HFF-Myc (cell line): ENCODE measurements around the gene ZDHHC22.

Source experiments
- DNase-seq: peaks from one replicate; pipeline ENCODE4 v3.0.0-alpha.2; 2011; ENCODE audit warnings: low read depth; ENCODE audit errors: extremely low read depth
- H3K4me3 ChIP-seq: replicated peaks from 2 replicates; pipeline ENCODE4 v1.5.1; 2011; ENCODE audit warnings: low read depth, mild to moderate bottlenecking, control low read depth, low read length
- TF ChIP-seq, protein P1 (sequence below): IDR thresholded peaks from 2 replicates; pipeline ENCODE4 v1.5.1; 2012; ENCODE audit warnings: mild to moderate bottlenecking, low read depth, low read length, control low read depth; ENCODE audit errors: missing control alignments

The ZDHHC22 gene

DNA sequence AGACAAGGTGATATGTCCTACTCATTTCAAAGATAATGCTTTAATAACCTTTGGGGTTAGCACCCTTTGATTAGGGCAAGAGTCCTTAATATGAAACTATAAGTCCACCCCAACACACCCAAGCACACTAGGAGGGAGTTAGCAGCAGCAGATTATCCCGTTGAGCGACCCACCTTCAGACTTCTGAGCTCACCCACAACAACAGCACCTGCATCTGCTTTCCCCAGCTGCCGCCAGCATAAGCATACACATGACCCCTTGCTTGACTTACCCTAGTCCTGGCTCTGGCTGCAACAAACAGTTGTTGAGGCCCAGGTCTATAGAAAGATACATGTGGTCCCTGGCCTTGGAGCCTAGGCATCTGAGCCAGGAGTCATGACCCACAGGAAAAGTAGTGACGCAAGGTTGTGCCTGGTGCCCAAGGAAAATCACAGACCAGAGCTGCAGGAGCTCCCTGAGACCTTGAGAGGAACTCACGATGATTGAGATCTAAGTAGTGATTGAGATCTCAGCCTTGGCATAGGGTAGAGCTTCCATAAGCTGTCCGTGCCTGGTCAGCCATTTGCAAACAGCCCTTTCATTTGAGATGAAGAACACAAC, 19.0 kb downstream of the ZDHHC22 start:
- no peak for DNase-seq
- TF ChIP-seq, protein P1, sequence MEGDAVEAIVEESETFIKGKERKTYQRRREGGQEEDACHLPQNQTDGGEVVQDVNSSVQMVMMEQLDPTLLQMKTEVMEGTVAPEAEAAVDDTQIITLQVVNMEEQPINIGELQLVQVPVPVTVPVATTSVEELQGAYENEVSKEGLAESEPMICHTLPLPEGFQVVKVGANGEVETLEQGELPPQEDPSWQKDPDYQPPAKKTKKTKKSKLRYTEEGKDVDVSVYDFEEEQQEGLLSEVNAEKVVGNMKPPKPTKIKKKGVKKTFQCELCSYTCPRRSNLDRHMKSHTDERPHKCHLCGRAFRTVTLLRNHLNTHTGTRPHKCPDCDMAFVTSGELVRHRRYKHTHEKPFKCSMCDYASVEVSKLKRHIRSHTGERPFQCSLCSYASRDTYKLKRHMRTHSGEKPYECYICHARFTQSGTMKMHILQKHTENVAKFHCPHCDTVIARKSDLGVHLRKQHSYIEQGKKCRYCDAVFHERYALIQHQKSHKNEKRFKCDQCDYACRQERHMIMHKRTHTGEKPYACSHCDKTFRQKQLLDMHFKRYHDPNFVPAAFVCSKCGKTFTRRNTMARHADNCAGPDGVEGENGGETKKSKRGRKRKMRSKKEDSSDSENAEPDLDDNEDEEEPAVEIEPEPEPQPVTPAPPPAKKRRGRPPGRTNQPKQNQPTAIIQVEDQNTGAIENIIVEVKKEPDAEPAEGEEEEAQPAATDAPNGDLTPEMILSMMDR = no peak

DNA sequence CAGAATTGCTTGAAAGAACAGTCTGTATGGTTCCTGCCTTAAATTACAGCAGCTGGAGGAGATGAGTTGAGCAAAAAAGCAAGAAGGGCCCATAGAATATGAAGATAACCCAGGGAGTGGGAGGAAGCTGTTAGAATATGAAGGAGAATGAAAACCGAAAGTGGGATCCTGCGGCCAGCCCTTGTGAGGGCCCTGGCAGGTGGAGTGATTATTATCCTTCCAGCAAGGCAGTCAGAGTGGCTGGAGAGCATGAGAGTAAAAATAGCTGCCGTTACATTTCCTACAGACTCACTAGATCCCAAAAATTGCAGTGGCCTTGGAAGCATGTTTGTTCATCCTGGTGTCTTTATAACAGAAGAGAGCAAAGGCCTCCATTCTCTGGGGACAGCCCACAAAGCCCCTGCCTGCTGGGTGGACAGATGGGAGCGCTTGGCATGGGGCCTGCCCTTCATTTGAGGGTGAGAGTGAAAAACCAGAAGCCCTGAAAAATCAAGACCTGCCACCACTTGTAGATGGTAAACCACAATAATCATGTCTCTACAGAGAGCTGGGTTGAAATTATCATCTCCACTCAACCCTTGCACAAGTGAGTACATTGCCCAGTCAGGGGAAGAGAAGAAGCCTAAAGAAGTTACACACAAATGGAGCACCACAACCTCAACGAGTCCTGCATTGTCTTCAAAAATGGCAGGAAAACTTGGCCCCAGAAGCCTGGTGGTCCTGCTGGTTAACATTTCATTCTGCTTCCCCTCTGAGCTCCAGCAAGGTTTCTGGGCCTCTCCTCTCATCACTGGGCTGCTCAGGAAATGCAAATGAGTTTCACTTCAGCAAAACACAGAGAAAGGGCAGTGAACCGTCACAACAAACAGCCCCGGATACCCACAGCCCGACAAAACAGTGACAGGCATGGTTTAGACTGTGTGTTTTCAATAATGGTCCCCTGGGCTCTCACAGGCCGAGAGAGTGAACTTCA, 20.5 kb downstream of the ZDHHC22 start:
- no peak for DNase-seq
- H3K4me3 ChIP-seq = no peak overlapping the region
- TF ChIP-seq, protein P1 = no peak

More for the DNA sequence above, 19.0 kb downstream of the ZDHHC22 start:
- H3K4me3 ChIP-seq = no peak overlapping the region

DNA sequence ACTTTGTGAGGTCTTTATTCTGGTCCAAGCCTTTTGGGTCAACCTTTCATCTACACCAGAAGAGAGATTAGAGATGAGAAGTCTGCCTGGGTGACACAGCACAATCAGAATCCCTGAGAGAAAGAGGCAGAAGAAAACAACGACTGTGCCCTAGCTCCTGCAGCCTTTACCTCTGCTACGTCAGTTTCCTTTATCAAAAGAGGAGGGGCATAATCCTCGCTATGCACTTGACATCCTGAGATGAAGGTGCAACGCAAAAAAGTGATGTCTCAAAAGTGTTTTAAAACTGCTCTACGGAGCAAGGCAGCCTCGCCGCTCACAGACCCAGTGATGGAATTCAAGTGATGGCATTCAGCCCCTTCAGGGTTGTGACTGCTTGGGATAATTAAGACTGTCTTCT, 21.7 kb downstream of the ZDHHC22 start:
- no peak overlapping the region for H3K4me3 ChIP-seq
- TF ChIP-seq, protein P1 = no peak

DNA sequence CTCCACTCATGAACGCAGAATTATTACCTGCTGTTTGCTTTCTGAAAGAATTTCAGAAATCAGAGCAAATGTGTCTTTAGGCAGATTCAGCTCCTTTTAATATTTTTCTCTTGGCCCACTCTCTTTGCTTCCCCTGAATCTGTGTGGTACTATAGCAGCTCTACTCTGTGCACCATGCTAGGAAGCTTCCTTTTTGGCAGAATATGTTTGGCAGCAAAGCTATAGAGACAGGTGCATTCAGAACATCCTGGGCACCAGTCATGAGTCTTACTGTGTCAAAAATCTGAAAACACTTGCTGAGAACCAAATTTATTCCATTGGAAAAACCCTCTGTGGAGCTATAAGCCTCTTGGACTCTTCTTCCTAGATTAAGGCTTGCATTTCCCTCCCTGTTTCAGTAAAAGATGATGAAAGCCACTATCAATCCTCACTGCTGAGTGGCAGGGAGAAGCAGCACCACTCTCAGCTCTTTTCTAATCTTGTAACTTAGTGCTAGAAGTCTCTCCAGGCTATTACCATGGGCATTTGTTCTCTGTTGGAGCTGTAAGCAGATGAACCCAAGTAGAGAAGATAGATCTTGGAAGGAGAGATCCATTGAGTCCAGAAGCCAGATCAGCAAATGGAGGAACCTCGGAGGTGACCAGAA, 25.3 kb downstream of the ZDHHC22 start:
- H3K4me3 ChIP-seq = no peak overlapping the region
- TF ChIP-seq, protein P1 = no peak
- no peak for DNase-seq

More for the DNA sequence above, 21.7 kb downstream of the ZDHHC22 start:
- no peak for DNase-seq

DNA sequence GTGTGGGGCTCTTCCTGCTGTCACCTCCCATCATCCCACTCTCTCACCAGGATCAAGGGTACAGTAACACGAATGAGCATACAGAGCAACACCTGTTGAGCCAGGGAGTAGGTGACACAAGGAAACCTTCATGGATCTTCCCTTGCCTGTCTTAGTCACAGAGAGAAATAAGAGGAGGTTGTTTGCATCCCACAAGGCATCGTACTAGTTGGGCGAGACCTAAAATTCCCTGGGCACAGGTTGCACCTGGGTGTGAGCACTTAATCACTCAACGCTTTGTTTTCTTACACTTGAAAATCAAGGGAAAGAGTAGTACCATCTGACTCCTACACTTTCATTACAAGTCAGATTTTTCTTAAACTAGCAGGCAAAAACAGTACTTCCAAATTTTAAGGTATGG, 27.0 kb downstream of the ZDHHC22 start:
- no peak for DNase-seq
- no peak overlapping the region for H3K4me3 ChIP-seq
- TF ChIP-seq, protein P1 = no peak

DNA sequence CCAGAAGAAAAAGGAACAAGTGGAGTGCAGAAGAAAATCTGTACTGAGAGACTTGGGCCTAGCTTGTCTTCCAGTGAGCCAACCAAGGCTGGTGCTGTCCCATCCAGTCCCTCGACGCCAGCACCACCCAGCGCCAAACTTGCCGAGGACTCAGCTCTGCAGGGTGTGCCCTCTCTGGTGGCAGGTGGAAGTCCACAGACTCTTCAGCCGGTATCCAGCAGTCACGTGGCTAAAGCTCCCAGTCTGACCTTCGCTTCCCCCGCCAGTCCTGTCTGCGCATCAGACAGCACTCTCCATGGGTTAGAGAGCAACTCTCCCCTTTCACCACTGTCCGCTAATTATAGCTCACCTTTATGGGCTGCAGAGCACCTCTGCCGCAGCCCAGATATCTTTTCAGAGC, 27.9 kb downstream of the ZDHHC22 start:
- TF ChIP-seq, protein P1 = no peak
- DNase-seq = no peak
- no peak overlapping the region for H3K4me3 ChIP-seq
